Gastroesophageal sphincter (tissue), 4 donors: ENCODE results near the gene NRROS. TPM values are rescaled to one million over a fixed set of nuclear protein-coding genes. Genes with fewer than 3 reads are reported as not detected.

Experiments
- ATAC-seq: fragments of 150-250 bp; one replicate; pipeline ENCODE4 v1.9.1; 2016; ENCODE audit warnings: mild to moderate bottlenecking, moderate library complexity
- H3K27ac ChIP-seq, 4 donors: fragments of 200-600 bp; sonication (generic) in 3 of 4; 1 replicate in 3 of 4; 2 replicates in 1 of 4; pipeline ENCODE4 v1.5.1; 2016 to 2019
- H3K27me3 ChIP-seq: fragments of 200-600 bp; sonication (generic); one replicate; pipeline ENCODE4 v1.5.1; 2019
- H3K36me3 ChIP-seq, 2 donors: fragments of 200-600 bp; sonication (generic); one replicate each; pipeline ENCODE4 v1.5.1; 2019; ENCODE audit warnings: control low read depth in 1 of 2
- H3K4me1 ChIP-seq, 3 donors: fragments of 200-600 bp; sonication (generic); 1 replicate in 2 of 3; 2 replicates in 1 of 3; pipeline ENCODE4 v1.5.1; 2016 to 2019; ENCODE audit warnings: control low read depth in 2 of 3
- H3K4me3 ChIP-seq, 2 donors: fragments of 200-600 bp; sonication (generic); one replicate each; pipeline ENCODE4 v1.5.1; 2019; ENCODE audit warnings: mild to moderate bottlenecking in 1 of 2, moderate library complexity in 1 of 2
- H3K9me3 ChIP-seq, 3 donors: fragments of 200-600 bp; sonication (generic); one replicate each; pipeline ENCODE4 v1.5.1; 2017 to 2019; ENCODE audit warnings: control low read depth in 2 of 3
- EP300 ChIP-seq: sonication (generic); formaldehyde crosslinking; IDR thresholded peaks from one replicate; pipeline ENCODE4 v1.6.1; 2017; ENCODE audit warnings: antibody characterized with exemption, mild to moderate bottlenecking
- POLR2A ChIP-seq, 2 donors: fragments of 450-650 bp; IDR thresholded peaks; one replicate each; pipeline ENCODE4 v1.6.1; 2017; ENCODE audit warnings: antibody characterized with exemption in 2 of 2, mild to moderate bottlenecking in 2 of 2, moderate library complexity in 1 of 2
- POLR2AphosphoS5 ChIP-seq: sonication (generic); formaldehyde crosslinking; IDR thresholded peaks from one replicate; pipeline ENCODE4 v1.6.1; 2017; ENCODE audit warnings: antibody characterized with exemption
- WGBS, 2 donors: methylation state at CpG; one replicate each; pipeline ENCODE4 v1.1.5; 2018; ENCODE audit warnings: low coverage in 1 of 2; 5-methylcytosine and 5-hydroxymethylcytosine counted together
- total RNA-seq, 4 donors: library from RNA; depleted of rRNA; stranded (reverse); fragments of >200 nt; gene quantifications; one replicate each; pipeline ENCODE4 v1.1.0, GENCODE V29; 2016
- TF ChIP-seq, protein P1 (sequence below), 4 experiments: fragments of 200-600 bp in 2 of 4; fragments of 450-650 bp in 2 of 4; sonication (generic) in 1 of 4; IDR thresholded peaks; one replicate each; pipeline ENCODE4 v1.5.1; 2017 to 2019; ENCODE audit warnings: antibody characterized with exemption in 4 of 4, mild to moderate bottlenecking in 2 of 4, moderate library complexity in 2 of 4

Gene NRROS
- total RNA-seq, 4 donors from 2014 or later: 6.6 to 14.2 (median 8.4) TPM

GRCh38 chr3:196666001-196666867 is 26.7 kb downstream of the NRROS start:
- no peaks in the 10 kb centered on the region for H3K9me3 ChIP-seq
- peaks cover 0 to 2% of the 10 kb centered on the region in 2 donors for H3K36me3 ChIP-seq
- TF ChIP-seq, protein P1, sequence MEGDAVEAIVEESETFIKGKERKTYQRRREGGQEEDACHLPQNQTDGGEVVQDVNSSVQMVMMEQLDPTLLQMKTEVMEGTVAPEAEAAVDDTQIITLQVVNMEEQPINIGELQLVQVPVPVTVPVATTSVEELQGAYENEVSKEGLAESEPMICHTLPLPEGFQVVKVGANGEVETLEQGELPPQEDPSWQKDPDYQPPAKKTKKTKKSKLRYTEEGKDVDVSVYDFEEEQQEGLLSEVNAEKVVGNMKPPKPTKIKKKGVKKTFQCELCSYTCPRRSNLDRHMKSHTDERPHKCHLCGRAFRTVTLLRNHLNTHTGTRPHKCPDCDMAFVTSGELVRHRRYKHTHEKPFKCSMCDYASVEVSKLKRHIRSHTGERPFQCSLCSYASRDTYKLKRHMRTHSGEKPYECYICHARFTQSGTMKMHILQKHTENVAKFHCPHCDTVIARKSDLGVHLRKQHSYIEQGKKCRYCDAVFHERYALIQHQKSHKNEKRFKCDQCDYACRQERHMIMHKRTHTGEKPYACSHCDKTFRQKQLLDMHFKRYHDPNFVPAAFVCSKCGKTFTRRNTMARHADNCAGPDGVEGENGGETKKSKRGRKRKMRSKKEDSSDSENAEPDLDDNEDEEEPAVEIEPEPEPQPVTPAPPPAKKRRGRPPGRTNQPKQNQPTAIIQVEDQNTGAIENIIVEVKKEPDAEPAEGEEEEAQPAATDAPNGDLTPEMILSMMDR (IDR thresholded peaks at IDR 0.05): no peak
- TF ChIP-seq POLR2A (IDR thresholded peaks at IDR 0.05) (no peak), EP300 (no peak), POLR2AphosphoS5 (no peak)
- no peak for ATAC-seq
- no peaks in the 10 kb centered on the region for H3K4me1 ChIP-seq
- 55 to 57% methylated on average over 12 to 17 of the region's 23 CpGs for WGBS, 2 donors
- no peak overlapping the region for H3K4me3 ChIP-seq
- no peak overlapping the region for H3K27ac ChIP-seq
- no peaks in the 10 kb centered on the region for H3K27me3 ChIP-seq

- Histone ChIP-seq H3K4me1 (no peaks in the 10 kb centered on the region), H3K36me3 (no peaks in the 10 kb centered on the region), H3K27ac (no peak overlapping the region), H3K27me3 (no peaks in the 10 kb centered on the region), H3K9me3 (no peaks in the 10 kb centered on the region), H3K4me3 (no peak overlapping the region)
- no peak for ATAC-seq
- 61 to 91% methylated on average over 6 to 9 of the region's 14 CpGs for WGBS, 2 donors
- TF ChIP-seq POLR2AphosphoS5 (no peak), EP300 (no peak)
These were observed 27.7 kb downstream of the NRROS start for GRCh38 chr3:196667056-196667825.

DNA sequence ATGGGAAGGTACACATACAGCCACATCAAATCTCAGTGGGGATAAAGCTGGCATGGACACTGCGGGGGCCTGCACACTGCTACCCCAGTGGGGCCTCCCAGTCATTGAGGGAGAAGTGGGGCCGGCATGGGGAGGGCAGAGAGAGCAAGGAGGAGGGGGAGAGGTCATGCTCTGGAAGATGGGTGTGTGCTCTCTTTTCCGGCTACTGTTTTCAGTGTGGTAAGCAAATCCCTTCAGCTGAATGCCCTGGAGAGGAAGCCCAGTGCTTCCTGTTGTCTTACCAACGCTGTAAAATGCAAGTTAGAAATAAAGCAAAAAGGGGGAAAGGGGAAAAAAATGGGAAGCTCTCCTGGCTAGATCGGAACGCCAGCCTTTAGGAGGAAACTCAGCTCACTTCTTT is 30.8 kb downstream of the NRROS start:
- 36 to 40% methylated on average over 1 to 6 of the region's 6 CpGs for WGBS, 2 donors
- ATAC-seq: peak; percentile 55
- no peak for TF ChIP-seq POLR2A (IDR thresholded peaks at IDR 0.05)
- TF ChIP-seq POLR2AphosphoS5: no peak
- TF ChIP-seq, protein P1 (IDR thresholded peaks at IDR 0.05): no peak
- TF ChIP-seq EP300: no peak
- Histone ChIP-seq H3K27me3 (no peaks in the 10 kb centered on the region), H3K4me3 (no peak overlapping the region), H3K4me1 (no peaks in the 10 kb centered on the region), H3K36me3 (no peaks in the 10 kb centered on the region), H3K9me3 (no peaks in the 10 kb centered on the region), H3K27ac (peak overlapping the region in 2 of 4 donors; percentile 6 to 35)

DNA sequence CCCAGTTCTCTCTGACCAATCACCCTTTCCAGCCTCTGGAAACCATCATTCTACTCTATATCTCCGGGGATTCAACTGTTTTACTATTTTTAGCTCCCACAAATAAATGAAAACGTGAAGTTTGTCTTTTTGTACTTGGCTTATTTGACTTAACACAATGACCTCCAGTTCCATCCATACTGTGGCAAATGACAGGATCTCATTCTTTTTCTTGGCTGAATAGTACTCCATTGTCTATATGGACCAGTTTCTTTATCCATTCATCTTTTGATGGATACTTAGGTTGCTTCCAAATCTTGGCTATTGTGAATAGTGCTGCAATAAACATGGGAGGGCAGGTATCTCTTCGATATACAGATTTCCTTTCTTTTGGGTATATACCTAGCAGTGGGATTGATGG is 34.1 kb downstream of the NRROS start:
- Histone ChIP-seq H3K36me3 (no peaks in the 10 kb centered on the region), H3K27me3 (no peaks in the 10 kb centered on the region), H3K27ac (no peak overlapping the region), H3K9me3 (no peaks in the 10 kb centered on the region), H3K4me3 (no peak overlapping the region), H3K4me1 (no peaks in the 10 kb centered on the region)
- TF ChIP-seq EP300 (no peak), POLR2A (IDR thresholded peaks at IDR 0.05) (no peak), POLR2AphosphoS5 (no peak)
- TF ChIP-seq, protein P1 (IDR thresholded peaks at IDR 0.05): no peak
- no peak for ATAC-seq
- WGBS, 2 donors: 79 to 94% methylated on average over 2 to 3 of the region's 3 CpGs

- Histone ChIP-seq H3K27me3 (no peaks in the 10 kb centered on the region), H3K4me1 (no peaks in the 10 kb centered on the region), H3K4me3 (no peak overlapping the region), H3K9me3 (no peaks in the 10 kb centered on the region), H3K36me3 (no peaks in the 10 kb centered on the region), H3K27ac (no peak overlapping the region)
- ATAC-seq: no peak
- TF ChIP-seq POLR2AphosphoS5: no peak
- TF ChIP-seq POLR2A (IDR thresholded peaks at IDR 0.05): no peak
- TF ChIP-seq, protein P1 (IDR thresholded peaks at IDR 0.05): no peak
- no peak for TF ChIP-seq EP300
- 78 to 83% methylated on average over 1 of the region's 1 CpG for WGBS, 2 donors
These were observed 37.9 kb downstream of the NRROS start for GRCh38 chr3:196677353-196677752.
